Activated CD8-positive, alpha-beta T cell treated with anti-CD3 and anti-CD28 coated beads for 36 hours (primary cell): Measurements from ENCODE around the gene CDKN1A. TPM values are rescaled to one million over a fixed set of nuclear protein-coding genes. Genes with fewer than 3 reads are reported as not detected.

Experiments
- ATAC-seq: fragments of 200-7000 bp; cut with Tn5 transposase; one replicate; pipeline ENCODE4 v1.10.0; 2021; ENCODE audit warnings: mild to moderate bottlenecking, moderate library complexity
- CTCF ChIA-PET: fragments of 350-600 bp; sonication (Branson Sonifier 250); formaldehyde crosslinking; loops from one replicate; lab custom pipeline; 2021; ENCODE audit warnings: antibody characterized with exemption; lab: Charles Lee
- POLR2A ChIA-PET: fragments of 350-600 bp; sonication (Branson Sonifier 250); formaldehyde crosslinking; loops from one replicate; lab custom pipeline; 2021; ENCODE audit warnings: antibody characterized with exemption; lab: Charles Lee
- DNase-seq: peaks from one replicate; pipeline ENCODE4 v3.0.0-alpha.2; 2020
- H3K27ac Mint-ChIP-seq: one replicate; pipeline ENCODE4 v1.8.0; 2021; ENCODE audit warnings: mild to moderate bottlenecking, mixed read lengths
- H3K27me3 Mint-ChIP-seq: one replicate; pipeline ENCODE4 v1.8.0; 2021; ENCODE audit warnings: mixed read lengths
- H3K36me3 Mint-ChIP-seq: one replicate; pipeline ENCODE4 v1.8.0; 2021; ENCODE audit warnings: low read depth, mixed read lengths
- H3K4me1 Mint-ChIP-seq: one replicate; pipeline ENCODE4 v1.8.0; 2021; ENCODE audit warnings: low read depth, mixed read lengths
- H3K4me3 Mint-ChIP-seq: one replicate; pipeline ENCODE4 v1.8.0; 2021; ENCODE audit warnings: mild to moderate bottlenecking, moderate library complexity, mixed read lengths
- H3K9me3 Mint-ChIP-seq: one replicate; pipeline ENCODE4 v1.8.0; 2021; ENCODE audit warnings: mixed read lengths
- CTCF ChIP-seq: fragments of 200-600 bp; IDR thresholded peaks from one replicate; pipeline ENCODE4 v1.8.0; 2022; ENCODE audit warnings: antibody characterized with exemption, mild to moderate bottlenecking
- intact Hi-C: fragments of 100-400 bp; cut with micrococcal nuclease; formaldehyde crosslinking; loops from one replicate; pipeline ENCODE4 v1.10.0; 2022
- total RNA-seq, 2 experiments: library from RNA; stranded (reverse); gene quantifications; one replicate each; pipeline ENCODE4 v1.2.3, GENCODE V29; 2021

CDKN1A gene
- total RNA-seq, 2 experiments from 2014 or later, result 42.3 to 47.4 TPM

- no peak for TF ChIP-seq CTCF
- Mint-ChIP-seq H3K27me3 (peaks cover 12% of the 10 kb centered on the region), H3K9me3 (no peaks in the 10 kb centered on the region), H3K36me3 (no peaks in the 10 kb centered on the region), H3K4me3 (no peak overlapping the region), H3K4me1 (peaks cover 13% of the 10 kb centered on the region), H3K27ac (no peak overlapping the region)
- intact Hi-C loops, result no loop called here
- ChIA-PET POLR2A (no interaction called here), CTCF (interaction anchor here (1.3 to 1.5 kb wide), 2 partner anchors 37 to 122 kb away, joined by 3 to 4 read pairs; no protein-coding TSS in a partner anchor)
- ATAC-seq (no peak), DNase-seq (no peak)
Observed at GRCh38 chr6:36660771-36661471, 17.6 kb upstream of the CDKN1A start.

- DNase-seq (no peak), ATAC-seq (peak; percentile 26)
- ChIA-PET CTCF (interaction anchor here (0.8 to 1.1 kb wide), 5 partner anchors 14 to 47 kb away, joined by 3 to 4 read pairs (median 3); no protein-coding TSS in a partner anchor), POLR2A (interaction anchor here (0.6 to 1.0 kb wide), 2 partner anchors 9 to 14 kb away, joined by 3 read pairs; no protein-coding TSS in a partner anchor)
- no peaks in the 10 kb centered on the region for H3K36me3 Mint-ChIP-seq
- intact Hi-C loops, result no loop called here
- no peak overlapping the region for H3K27ac Mint-ChIP-seq
- no peak overlapping the region for H3K4me3 Mint-ChIP-seq
- peaks cover 9% of the 10 kb centered on the region for H3K27me3 Mint-ChIP-seq
- peaks cover 13% of the 10 kb centered on the region for H3K4me1 Mint-ChIP-seq
- H3K9me3 Mint-ChIP-seq, result no peaks in the 10 kb centered on the region
- no peak for TF ChIP-seq CTCF
Observed at GRCh38 chr6:36662380-36662779, 16.1 kb upstream of the CDKN1A start.

- POLR2A ChIA-PET, result interaction anchor here (0.6 to 1.0 kb wide), 3 partner anchors 8 to 16 kb away, joined by 3 read pairs; partner anchors contain the start of gene CDKN1A
- Mint-ChIP-seq H3K27me3 (peaks cover 6% of the 10 kb centered on the region), H3K27ac (no peak overlapping the region), H3K36me3 (no peaks in the 10 kb centered on the region), H3K4me3 (no peak overlapping the region), H3K9me3 (no peaks in the 10 kb centered on the region), H3K4me1 (peaks cover 13% of the 10 kb centered on the region)
- no peak for DNase-seq
- ATAC-seq, result peak; percentile 15
- CTCF ChIA-PET, result interaction anchor here (0.6 to 1.1 kb wide), 7 partner anchors 14 to 317 kb away, joined by 3 to 5 read pairs (median 3); no protein-coding TSS in a partner anchor
- intact Hi-C loops, result no loop called here
- no peak for TF ChIP-seq CTCF
Observed at GRCh38 chr6:36662827-36663256, 15.7 kb upstream of the CDKN1A start.

- no peak for ATAC-seq
Observed at GRCh38 chr6:36663504-36664446, 14.7 kb upstream of the CDKN1A start.

More at GRCh38 chr6:36663504-36664446, 14.7 kb upstream of the CDKN1A start:
- H3K36me3 Mint-ChIP-seq, result no peaks in the 10 kb centered on the region
- TF ChIP-seq CTCF, result no peak
- ChIA-PET CTCF (interaction anchor here (0.6 to 1.4 kb wide), 5 partner anchors 48 to 318 kb away, joined by 3 to 5 read pairs (median 3); no protein-coding TSS in a partner anchor), POLR2A (interaction anchor here (1.0 kb wide), 1 partner anchor 15 kb away, joined by 3 read pairs; the partner anchor contains the start of gene CDKN1A)
- H3K9me3 Mint-ChIP-seq, result no peaks in the 10 kb centered on the region
- H3K27me3 Mint-ChIP-seq, result peaks cover 4% of the 10 kb centered on the region
- peaks cover 13% of the 10 kb centered on the region for H3K4me1 Mint-ChIP-seq
- intact Hi-C loops, result no loop called here
- H3K4me3 Mint-ChIP-seq, result no peak overlapping the region
- H3K27ac Mint-ChIP-seq, result no peak overlapping the region
- DNase-seq, result no peak
